ENCODE measurements around the gene ASPHD2.

DNA sequence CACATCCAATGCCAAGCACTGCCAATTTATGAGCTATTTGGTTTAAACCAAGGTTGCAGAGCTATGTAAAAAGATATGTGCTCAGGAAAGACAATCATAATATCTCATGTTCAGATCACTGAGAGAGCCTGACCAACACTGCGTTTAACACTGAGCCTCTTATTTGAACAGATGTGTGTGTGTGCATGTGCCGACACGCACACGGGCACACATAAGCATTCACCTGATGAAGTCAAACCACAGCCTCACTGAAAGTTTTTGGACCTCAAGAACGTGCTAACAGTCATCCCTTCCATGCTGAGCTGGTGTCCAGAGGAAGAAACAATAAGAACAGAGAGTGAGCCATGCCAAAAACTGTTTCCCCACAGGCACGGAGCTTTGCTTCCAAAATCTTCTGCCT, 31.1 kb downstream of the ASPHD2 start:
- TF ChIP-seq, protein P1, sequence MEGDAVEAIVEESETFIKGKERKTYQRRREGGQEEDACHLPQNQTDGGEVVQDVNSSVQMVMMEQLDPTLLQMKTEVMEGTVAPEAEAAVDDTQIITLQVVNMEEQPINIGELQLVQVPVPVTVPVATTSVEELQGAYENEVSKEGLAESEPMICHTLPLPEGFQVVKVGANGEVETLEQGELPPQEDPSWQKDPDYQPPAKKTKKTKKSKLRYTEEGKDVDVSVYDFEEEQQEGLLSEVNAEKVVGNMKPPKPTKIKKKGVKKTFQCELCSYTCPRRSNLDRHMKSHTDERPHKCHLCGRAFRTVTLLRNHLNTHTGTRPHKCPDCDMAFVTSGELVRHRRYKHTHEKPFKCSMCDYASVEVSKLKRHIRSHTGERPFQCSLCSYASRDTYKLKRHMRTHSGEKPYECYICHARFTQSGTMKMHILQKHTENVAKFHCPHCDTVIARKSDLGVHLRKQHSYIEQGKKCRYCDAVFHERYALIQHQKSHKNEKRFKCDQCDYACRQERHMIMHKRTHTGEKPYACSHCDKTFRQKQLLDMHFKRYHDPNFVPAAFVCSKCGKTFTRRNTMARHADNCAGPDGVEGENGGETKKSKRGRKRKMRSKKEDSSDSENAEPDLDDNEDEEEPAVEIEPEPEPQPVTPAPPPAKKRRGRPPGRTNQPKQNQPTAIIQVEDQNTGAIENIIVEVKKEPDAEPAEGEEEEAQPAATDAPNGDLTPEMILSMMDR (IDR thresholded peaks at IDR 0.05; ENCODE audit: low read depth, low read length), result no peak
- TF ChIP-seq EZH2phosphoT487 (IDR thresholded peaks at IDR 0.05; ENCODE audit: low read depth), result no peak

Measured in OCI-LY3 (cell line).